ENCODE results near the gene REST. TPM values are rescaled to one million over a fixed set of nuclear protein-coding genes. Genes with fewer than 3 reads are reported as not detected.
A peak's percentile ranks its signal among the peaks of the same experiment; 100 is the strongest.

REST gene
- polyA plus RNA-seq, 3 donors = 6.3 to 71.2 (median 44.2) TPM

- H2AFZ ChIP-seq (ENCODE audit: insufficient read depth, low read depth, low read length, poor library complexity, severe bottlenecking) = no peak overlapping the region
- WGBS (ENCODE audit: insufficient coverage) = no CpG with 5 or more reads among the region's 4 CpGs
- peaks cover 81% of the 10 kb centered on the region for H4K20me1 ChIP-seq (ENCODE audit: insufficient read depth, low read length)
Observed at GRCh38 chr4:56981795-56982201, 74.1 kb downstream of the REST start.

GRCh38 chr4:56986192-56986591, 78.5 kb downstream of the REST start:
- intact Hi-C loops (cut with micrococcal nuclease) = no loop called here
- Histone ChIP-seq H3K79me2 (ENCODE audit: insufficient read depth, low read length) (peaks cover 97% of the 10 kb centered on the region), H3K27ac (ENCODE audit: low read depth in 1 of 2, low read length in 2 of 2) (no peak overlapping the region), H3K9ac (ENCODE audit: insufficient read depth, low read length, poor library complexity, severe bottlenecking) (no peak overlapping the region), H3K36me3 (replicated peaks in 1 of 2; ENCODE audit: control insufficient read depth in 1 of 2, insufficient read depth in 2 of 2, low read length in 2 of 2) (peaks cover 38 to 79% of the 10 kb centered on the region in 2 donors), H3K9me3 (replicated peaks in 1 of 2; ENCODE audit: control insufficient read depth in 1 of 2, insufficient read depth in 1 of 2, low read length in 2 of 2) (no peaks in the 10 kb centered on the region), H3K4me1 (ENCODE audit: control insufficient read depth in 1 of 2, insufficient read depth in 2 of 2, low read length in 2 of 2) (peaks cover 7 to 9% of the 10 kb centered on the region in 2 donors), H3K4me2 (replicated peaks; ENCODE audit: extremely low read depth, low read length, poor library complexity, severe bottlenecking) (no peak overlapping the region), H2AFZ (ENCODE audit: insufficient read depth, low read depth, low read length, poor library complexity, severe bottlenecking) (no peak overlapping the region), H3K27me3 (ENCODE audit: control insufficient read depth in 2 of 2, insufficient read depth in 2 of 2, low read length in 2 of 2) (no peaks in the 10 kb centered on the region), H3K4me3 (replicated peaks in 1 of 3; ENCODE audit: low read depth in 2 of 3, low read length in 3 of 3) (no peak overlapping the region), H4K20me1 (ENCODE audit: insufficient read depth, low read length) (peaks cover 99% of the 10 kb centered on the region)
- TF ChIP-seq, protein P1, sequence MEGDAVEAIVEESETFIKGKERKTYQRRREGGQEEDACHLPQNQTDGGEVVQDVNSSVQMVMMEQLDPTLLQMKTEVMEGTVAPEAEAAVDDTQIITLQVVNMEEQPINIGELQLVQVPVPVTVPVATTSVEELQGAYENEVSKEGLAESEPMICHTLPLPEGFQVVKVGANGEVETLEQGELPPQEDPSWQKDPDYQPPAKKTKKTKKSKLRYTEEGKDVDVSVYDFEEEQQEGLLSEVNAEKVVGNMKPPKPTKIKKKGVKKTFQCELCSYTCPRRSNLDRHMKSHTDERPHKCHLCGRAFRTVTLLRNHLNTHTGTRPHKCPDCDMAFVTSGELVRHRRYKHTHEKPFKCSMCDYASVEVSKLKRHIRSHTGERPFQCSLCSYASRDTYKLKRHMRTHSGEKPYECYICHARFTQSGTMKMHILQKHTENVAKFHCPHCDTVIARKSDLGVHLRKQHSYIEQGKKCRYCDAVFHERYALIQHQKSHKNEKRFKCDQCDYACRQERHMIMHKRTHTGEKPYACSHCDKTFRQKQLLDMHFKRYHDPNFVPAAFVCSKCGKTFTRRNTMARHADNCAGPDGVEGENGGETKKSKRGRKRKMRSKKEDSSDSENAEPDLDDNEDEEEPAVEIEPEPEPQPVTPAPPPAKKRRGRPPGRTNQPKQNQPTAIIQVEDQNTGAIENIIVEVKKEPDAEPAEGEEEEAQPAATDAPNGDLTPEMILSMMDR (IDR thresholded peaks at IDR 0.05) = no peak
- Mint-ChIP-seq H3K36me3 (peaks cover 51 to 64% of the 10 kb centered on the region in 2 donors), H3K4me3 (no peak overlapping the region), H3K27ac (no peak overlapping the region), H3K27me3 (ENCODE audit: low read depth in 3 of 3) (no peaks in the 10 kb centered on the region), H3K9me3 (no peaks in the 10 kb centered on the region), H3K4me1 (peaks cover 29% of the 10 kb centered on the region)
- DNase-seq = no peak
- WGBS (ENCODE audit: insufficient coverage) = no CpG with 5 or more reads among the region's 1 CpG

More at GRCh38 chr4:56981795-56982201, 74.1 kb downstream of the REST start:
- Mint-ChIP-seq H3K27me3 (ENCODE audit: low read depth in 3 of 3) (no peaks in the 10 kb centered on the region), H3K4me1 (peaks cover 29% of the 10 kb centered on the region), H3K27ac (peak overlapping the region in 3 of 7 donors; percentile 10 to 76 (median 35)), H3K9me3 (no peaks in the 10 kb centered on the region), H3K4me3 (no peak overlapping the region), H3K36me3 (peaks cover 21 to 36% of the 10 kb centered on the region in 2 donors)
- DNase-seq = no peak
- H3K4me3 ChIP-seq (replicated peaks in 1 of 3; ENCODE audit: low read depth in 2 of 3, low read length in 3 of 3) = no peak overlapping the region
- H3K79me2 ChIP-seq (ENCODE audit: insufficient read depth, low read length) = peaks cover 87% of the 10 kb centered on the region
- no peaks in the 10 kb centered on the region for H3K9me3 ChIP-seq (replicated peaks in 1 of 2; ENCODE audit: control insufficient read depth in 1 of 2, insufficient read depth in 1 of 2, low read length in 2 of 2)
- H3K27me3 ChIP-seq (ENCODE audit: control insufficient read depth in 2 of 2, insufficient read depth in 2 of 2, low read length in 2 of 2) = no peaks in the 10 kb centered on the region
- H3K27ac ChIP-seq (ENCODE audit: low read depth in 1 of 2, low read length in 2 of 2) = peak overlapping the region in 1 of 2 donors; percentile 31
- intact Hi-C loops (cut with micrococcal nuclease) = no loop called here
- no peak overlapping the region for H3K9ac ChIP-seq (ENCODE audit: insufficient read depth, low read length, poor library complexity, severe bottlenecking)
- peaks cover 13 to 42% of the 10 kb centered on the region in 2 donors for H3K36me3 ChIP-seq (replicated peaks in 1 of 2; ENCODE audit: control insufficient read depth in 1 of 2, insufficient read depth in 2 of 2, low read length in 2 of 2)
- no peak overlapping the region for H3K4me2 ChIP-seq (replicated peaks; ENCODE audit: extremely low read depth, low read length, poor library complexity, severe bottlenecking)
- H3K4me1 ChIP-seq (ENCODE audit: control insufficient read depth in 1 of 2, insufficient read depth in 2 of 2, low read length in 2 of 2) = peaks cover 15 to 21% of the 10 kb centered on the region in 2 donors
- TF ChIP-seq, protein P1 (IDR thresholded peaks at IDR 0.05) = no peak
